HepG2 (cell line): Measurements from ENCODE around the gene ZNF23. TPM values are rescaled to one million over a fixed set of nuclear protein-coding genes. Genes with fewer than 3 reads are reported as not detected.

Experiments used
- CCAR2 ChIP-seq: fragments of 200-400 bp; formaldehyde crosslinking; optimal IDR thresholded peaks from 2 replicates; pipeline ENCODE3; 2018; ENCODE audit warnings: low read depth, mild to moderate bottlenecking, low read length, moderate library complexity
- DNMT1 ChIP-seq: sonication (generic); formaldehyde crosslinking; IDR thresholded peaks from 2 replicates; pipeline ENCODE4 v1.5.1; 2020; ENCODE audit warnings: mild to moderate bottlenecking, missing genetic modification reagents
- DR1 ChIP-seq: sonication (generic); formaldehyde crosslinking; IDR thresholded peaks from 2 replicates; pipeline ENCODE4 v1.8.0; 2021; ENCODE audit warnings: mild to moderate bottlenecking, missing genetic modification reagents, inconsistent platforms
- FOXJ3 ChIP-seq: sonication (generic); formaldehyde crosslinking; IDR thresholded peaks from 2 replicates; pipeline ENCODE4 v1.4.0; 2020; ENCODE audit warnings: missing genetic modification reagents, mild to moderate bottlenecking, borderline replicate concordance
- GLI4 ChIP-seq: sonication (generic); formaldehyde crosslinking; IDR thresholded peaks from 2 replicates; pipeline ENCODE4 v1.5.1; 2020; ENCODE audit warnings: missing genetic modification reagents, mild to moderate bottlenecking, moderate library complexity, borderline replicate concordance
- HNF4A ChIP-seq: sonication (generic); formaldehyde crosslinking; IDR thresholded peaks from 2 replicates; pipeline ENCODE4 v1.4.0; 2020; ENCODE audit warnings: missing genetic modification reagents
- IKZF1 ChIP-seq: fragments of 450-650 bp; IDR thresholded peaks from 2 replicates; pipeline ENCODE4 v1.7.1; 2016
- PHF20 ChIP-seq: sonication (generic); formaldehyde crosslinking; IDR thresholded peaks from 2 replicates; pipeline ENCODE4 v1.5.0; 2020; ENCODE audit warnings: mild to moderate bottlenecking, missing genetic modification reagents
- SYNCRIP ChIP-seq: fragments of 200-400 bp; formaldehyde crosslinking; IDR thresholded peaks from 2 replicates; pipeline ENCODE4 v1.6.1; 2018; ENCODE audit warnings: mild to moderate bottlenecking, low read depth, low read length; ENCODE audit not compliant: insufficient read depth
- U2AF1 ChIP-seq: fragments of 200-400 bp; formaldehyde crosslinking; optimal IDR thresholded peaks from 2 replicates; pipeline ENCODE3; 2017; ENCODE audit warnings: mild to moderate bottlenecking, low read depth, low read length
- ZBTB21 ChIP-seq: sonication (generic); formaldehyde crosslinking; IDR thresholded peaks from 2 replicates; pipeline ENCODE4 v1.4.0; 2020; ENCODE audit warnings: missing genetic modification reagents
- ZNF143 ChIP-seq: sonication (generic); formaldehyde crosslinking; IDR thresholded peaks from 2 replicates; pipeline ENCODE4 v1.4.0; 2020; ENCODE audit warnings: missing genetic modification reagents
- ZNF546 ChIP-seq: sonication (generic); formaldehyde crosslinking; conservative IDR thresholded peaks from 2 replicates; pipeline ENCODE4 v1.8.1; 2023; ENCODE audit warnings: mild to moderate bottlenecking, missing genetic modification reagents
- polyA plus RNA-seq, 8 experiments: library from polyadenylated mRNA; depleted of rRNA in 3 of 8; stranded (reverse) in 7 of 8; unstranded in 1 of 8; fragments of >200 nt; fragmentation: Illumina TruSeq in 4 of 8; extraction: Trizol in 4 of 8; gene quantifications; 2 replicates each; pipeline versions ENCODE4 v1.2.1 to v1.2.3, GENCODE V29; 2011 to 2016; ENCODE audit warnings: low read depth in 4 of 8, missing spikeins in 1 of 8, mixed read lengths in 1 of 8; ENCODE audit not compliant: insufficient read depth in 1 of 8
- total RNA-seq, 5 experiments: library from RNA; depleted of rRNA; stranded (reverse); fragments of >200 nt; fragmentation: Illumina TruSeq; extraction: Trizol; gene quantifications; 2 replicates each; pipeline ENCODE4 v1.2.3, GENCODE V29; 2016; ENCODE audit warnings: low read depth in 1 of 5
- TF ChIP-seq, protein P1 (sequence below): sonication (generic); formaldehyde crosslinking; IDR thresholded peaks from 2 replicates; pipeline ENCODE4 v1.5.0; 2020; ENCODE audit warnings: missing genetic modification reagents
- TF ChIP-seq, protein P2 (sequence below): sonication (generic); formaldehyde crosslinking; IDR thresholded peaks from 2 replicates; pipeline ENCODE4 v1.5.1; 2020; ENCODE audit warnings: missing genetic modification reagents, mild to moderate bottlenecking, borderline replicate concordance
- TF ChIP-seq, protein P3 (sequence below): sonication (generic); formaldehyde crosslinking; IDR thresholded peaks from 2 replicates; pipeline ENCODE4 v1.4.0; 2020; ENCODE audit warnings: missing genetic modification reagents
- TF ChIP-seq, protein P4 (sequence below): sonication (generic); formaldehyde crosslinking; IDR thresholded peaks from 2 replicates; pipeline ENCODE4 v1.4.0; 2020; ENCODE audit warnings: mild to moderate bottlenecking, missing genetic modification reagents
- TF ChIP-seq, protein P5 (sequence below): IDR thresholded peaks from 2 replicates; pipeline ENCODE4 v1.6.1; 2016
- TF ChIP-seq, protein P6 (sequence below): sonication (generic); formaldehyde crosslinking; IDR thresholded peaks from 2 replicates; pipeline ENCODE4 v1.5.1; 2020; ENCODE audit warnings: mild to moderate bottlenecking, missing genetic modification reagents, moderate library complexity

Gene ZNF23
- total and polyA plus RNA-seq, 2 of the 13 experiments (the other 11 are each of a cell fraction or from before 2014, with no cell fraction given), result 8.6 to 12.2 TPM

DNA sequence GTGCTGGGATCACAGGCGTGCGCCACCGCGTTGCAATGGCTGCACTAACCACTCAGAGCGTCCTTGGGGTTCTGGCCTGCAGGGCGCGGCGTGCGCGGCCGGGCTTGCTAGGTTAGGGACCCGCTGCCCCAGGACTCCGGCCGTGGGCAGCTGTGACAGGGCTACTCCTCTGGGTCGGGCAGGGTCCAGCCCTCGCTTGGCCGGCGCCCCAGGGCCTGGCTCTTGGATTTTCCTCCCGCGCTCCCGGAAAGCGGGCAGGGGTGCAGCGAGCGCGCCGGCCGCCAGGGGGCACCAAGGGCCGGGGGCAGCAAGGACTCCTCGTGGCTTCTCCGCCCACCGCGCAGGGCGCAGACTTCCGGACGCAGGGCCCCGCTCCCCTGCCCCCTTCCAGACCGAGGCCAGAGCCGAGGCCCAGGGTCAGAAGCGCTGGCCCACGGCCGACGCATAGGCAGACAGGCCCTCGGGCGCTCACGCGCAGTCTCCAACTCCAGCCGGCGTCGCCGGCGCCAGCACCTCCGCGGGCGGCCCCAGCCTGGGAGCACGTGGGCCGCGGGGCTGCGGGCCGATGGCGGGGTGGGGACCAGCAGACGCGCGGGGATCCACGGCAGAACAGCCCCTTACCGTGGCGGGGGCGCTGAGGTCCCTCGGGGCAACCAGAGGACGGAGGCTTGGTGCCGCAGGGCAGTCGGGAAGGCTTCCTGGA is 20.5 kb downstream of the ZNF23 start (continued):
- TF ChIP-seq, protein P1, sequence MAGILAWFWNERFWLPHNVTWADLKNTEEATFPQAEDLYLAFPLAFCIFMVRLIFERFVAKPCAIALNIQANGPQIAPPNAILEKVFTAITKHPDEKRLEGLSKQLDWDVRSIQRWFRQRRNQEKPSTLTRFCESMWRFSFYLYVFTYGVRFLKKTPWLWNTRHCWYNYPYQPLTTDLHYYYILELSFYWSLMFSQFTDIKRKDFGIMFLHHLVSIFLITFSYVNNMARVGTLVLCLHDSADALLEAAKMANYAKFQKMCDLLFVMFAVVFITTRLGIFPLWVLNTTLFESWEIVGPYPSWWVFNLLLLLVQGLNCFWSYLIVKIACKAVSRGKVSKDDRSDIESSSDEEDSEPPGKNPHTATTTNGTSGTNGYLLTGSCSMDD (CRISPR knock-in tag), result no peak
- no peak for TF ChIP-seq CCAR2
- no peak for TF ChIP-seq PHF20 (CRISPR knock-in tag)
- no peak for TF ChIP-seq U2AF1
- TF ChIP-seq ZNF546, result no peak
- TF ChIP-seq, protein P2, sequence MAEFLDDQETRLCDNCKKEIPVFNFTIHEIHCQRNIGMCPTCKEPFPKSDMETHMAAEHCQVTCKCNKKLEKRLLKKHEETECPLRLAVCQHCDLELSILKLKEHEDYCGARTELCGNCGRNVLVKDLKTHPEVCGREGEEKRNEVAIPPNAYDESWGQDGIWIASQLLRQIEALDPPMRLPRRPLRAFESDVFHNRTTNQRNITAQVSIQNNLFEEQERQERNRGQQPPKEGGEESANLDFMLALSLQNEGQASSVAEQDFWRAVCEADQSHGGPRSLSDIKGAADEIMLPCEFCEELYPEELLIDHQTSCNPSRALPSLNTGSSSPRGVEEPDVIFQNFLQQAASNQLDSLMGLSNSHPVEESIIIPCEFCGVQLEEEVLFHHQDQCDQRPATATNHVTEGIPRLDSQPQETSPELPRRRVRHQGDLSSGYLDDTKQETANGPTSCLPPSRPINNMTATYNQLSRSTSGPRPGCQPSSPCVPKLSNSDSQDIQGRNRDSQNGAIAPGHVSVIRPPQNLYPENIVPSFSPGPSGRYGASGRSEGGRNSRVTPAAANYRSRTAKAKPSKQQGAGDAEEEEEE (CRISPR knock-in tag), result no peak
- TF ChIP-seq IKZF1, result no peak
- TF ChIP-seq DR1, result no peak
- TF ChIP-seq, protein P3, sequence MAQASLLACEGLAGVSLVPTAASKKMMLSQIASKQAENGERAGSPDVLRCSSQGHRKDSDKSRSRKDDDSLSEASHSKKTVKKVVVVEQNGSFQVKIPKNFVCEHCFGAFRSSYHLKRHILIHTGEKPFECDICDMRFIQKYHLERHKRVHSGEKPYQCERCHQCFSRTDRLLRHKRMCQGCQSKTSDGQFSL (CRISPR knock-in tag), result no peak
- TF ChIP-seq, protein P4, sequence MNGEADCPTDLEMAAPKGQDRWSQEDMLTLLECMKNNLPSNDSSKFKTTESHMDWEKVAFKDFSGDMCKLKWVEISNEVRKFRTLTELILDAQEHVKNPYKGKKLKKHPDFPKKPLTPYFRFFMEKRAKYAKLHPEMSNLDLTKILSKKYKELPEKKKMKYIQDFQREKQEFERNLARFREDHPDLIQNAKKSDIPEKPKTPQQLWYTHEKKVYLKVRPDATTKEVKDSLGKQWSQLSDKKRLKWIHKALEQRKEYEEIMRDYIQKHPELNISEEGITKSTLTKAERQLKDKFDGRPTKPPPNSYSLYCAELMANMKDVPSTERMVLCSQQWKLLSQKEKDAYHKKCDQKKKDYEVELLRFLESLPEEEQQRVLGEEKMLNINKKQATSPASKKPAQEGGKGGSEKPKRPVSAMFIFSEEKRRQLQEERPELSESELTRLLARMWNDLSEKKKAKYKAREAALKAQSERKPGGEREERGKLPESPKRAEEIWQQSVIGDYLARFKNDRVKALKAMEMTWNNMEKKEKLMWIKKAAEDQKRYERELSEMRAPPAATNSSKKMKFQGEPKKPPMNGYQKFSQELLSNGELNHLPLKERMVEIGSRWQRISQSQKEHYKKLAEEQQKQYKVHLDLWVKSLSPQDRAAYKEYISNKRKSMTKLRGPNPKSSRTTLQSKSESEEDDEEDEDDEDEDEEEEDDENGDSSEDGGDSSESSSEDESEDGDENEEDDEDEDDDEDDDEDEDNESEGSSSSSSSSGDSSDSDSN, result 0 out of 2 replicates have a peak, but pooled peaks have one; percentile 24
- no peak for TF ChIP-seq GLI4 (CRISPR knock-in tag)
- TF ChIP-seq HNF4A (CRISPR knock-in tag), result no peak
- no peak for TF ChIP-seq ZNF143
- TF ChIP-seq, protein P5, sequence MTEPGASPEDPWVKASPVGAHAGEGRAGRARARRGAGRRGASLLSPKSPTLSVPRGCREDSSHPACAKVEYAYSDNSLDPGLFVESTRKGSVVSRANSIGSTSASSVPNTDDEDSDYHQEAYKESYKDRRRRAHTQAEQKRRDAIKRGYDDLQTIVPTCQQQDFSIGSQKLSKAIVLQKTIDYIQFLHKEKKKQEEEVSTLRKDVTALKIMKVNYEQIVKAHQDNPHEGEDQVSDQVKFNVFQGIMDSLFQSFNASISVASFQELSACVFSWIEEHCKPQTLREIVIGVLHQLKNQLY (CRISPR knock-in tag), result no peak
- no peak for TF ChIP-seq FOXJ3 (CRISPR knock-in tag)
- no peak for TF ChIP-seq ZBTB21 (CRISPR knock-in tag)
- TF ChIP-seq DNMT1 (CRISPR knock-in tag), result no peak
- TF ChIP-seq SYNCRIP, result no peak
- TF ChIP-seq, protein P6, sequence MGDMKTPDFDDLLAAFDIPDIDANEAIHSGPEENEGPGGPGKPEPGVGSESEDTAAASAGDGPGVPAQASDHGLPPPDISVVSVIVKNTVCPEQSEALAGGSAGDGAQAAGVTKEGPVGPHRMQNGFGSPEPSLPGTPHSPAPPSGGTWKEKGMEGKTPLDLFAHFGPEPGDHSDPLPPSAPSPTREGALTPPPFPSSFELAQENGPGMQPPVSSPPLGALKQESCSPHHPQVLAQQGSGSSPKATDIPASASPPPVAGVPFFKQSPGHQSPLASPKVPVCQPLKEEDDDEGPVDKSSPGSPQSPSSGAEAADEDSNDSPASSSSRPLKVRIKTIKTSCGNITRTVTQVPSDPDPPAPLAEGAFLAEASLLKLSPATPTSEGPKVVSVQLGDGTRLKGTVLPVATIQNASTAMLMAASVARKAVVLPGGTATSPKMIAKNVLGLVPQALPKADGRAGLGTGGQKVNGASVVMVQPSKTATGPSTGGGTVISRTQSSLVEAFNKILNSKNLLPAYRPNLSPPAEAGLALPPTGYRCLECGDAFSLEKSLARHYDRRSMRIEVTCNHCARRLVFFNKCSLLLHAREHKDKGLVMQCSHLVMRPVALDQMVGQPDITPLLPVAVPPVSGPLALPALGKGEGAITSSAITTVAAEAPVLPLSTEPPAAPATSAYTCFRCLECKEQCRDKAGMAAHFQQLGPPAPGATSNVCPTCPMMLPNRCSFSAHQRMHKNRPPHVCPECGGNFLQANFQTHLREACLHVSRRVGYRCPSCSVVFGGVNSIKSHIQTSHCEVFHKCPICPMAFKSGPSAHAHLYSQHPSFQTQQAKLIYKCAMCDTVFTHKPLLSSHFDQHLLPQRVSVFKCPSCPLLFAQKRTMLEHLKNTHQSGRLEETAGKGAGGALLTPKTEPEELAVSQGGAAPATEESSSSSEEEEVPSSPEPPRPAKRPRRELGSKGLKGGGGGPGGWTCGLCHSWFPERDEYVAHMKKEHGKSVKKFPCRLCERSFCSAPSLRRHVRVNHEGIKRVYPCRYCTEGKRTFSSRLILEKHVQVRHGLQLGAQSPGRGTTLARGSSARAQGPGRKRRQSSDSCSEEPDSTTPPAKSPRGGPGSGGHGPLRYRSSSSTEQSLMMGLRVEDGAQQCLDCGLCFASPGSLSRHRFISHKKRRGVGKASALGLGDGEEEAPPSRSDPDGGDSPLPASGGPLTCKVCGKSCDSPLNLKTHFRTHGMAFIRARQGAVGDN (CRISPR knock-in tag), result peak; percentile 51; the same call in 1 of the 2 replicates
